ENCODE results near the gene POLD3. TPM values are rescaled to one million over a fixed set of nuclear protein-coding genes. Genes with fewer than 3 reads are reported as not detected.

Gene POLD3
- total RNA-seq, 3 donors from 2014 or later = 37.5 to 45.7 (median 37.5) TPM

Other genes with a start within 250 kb of the POLD3 start
- gene PGM2L1, start 194.1 kb upstream of the POLD3 start, total RNA-seq = 1 to 10 TPM; 8.3 to 9.4 (median 8.7) TPM
- gene KCNE3, start 125.0 kb upstream of the POLD3 start, total RNA-seq = not detected
- gene LIPT2, start 98.9 kb upstream of the POLD3 start, total RNA-seq = 1 to 10 TPM; 3.2 to 8.1 (median 5.5) TPM
- not detected for gene CHRDL2, start 138.8 kb downstream of the POLD3 start, total RNA-seq
- gene RNF169, start 156.3 kb downstream of the POLD3 start, total RNA-seq = 10 to 100 TPM; 11.4 to 12.4 (median 11.9) TPM

Data from activated T-cell treated with anti-CD3 and anti-CD28 coated beads, Interleukin-2, amount 50 U/mL, for 4 hours (primary cell).